Measurements from ENCODE around the gene KRTAP10-3.

DNA sequence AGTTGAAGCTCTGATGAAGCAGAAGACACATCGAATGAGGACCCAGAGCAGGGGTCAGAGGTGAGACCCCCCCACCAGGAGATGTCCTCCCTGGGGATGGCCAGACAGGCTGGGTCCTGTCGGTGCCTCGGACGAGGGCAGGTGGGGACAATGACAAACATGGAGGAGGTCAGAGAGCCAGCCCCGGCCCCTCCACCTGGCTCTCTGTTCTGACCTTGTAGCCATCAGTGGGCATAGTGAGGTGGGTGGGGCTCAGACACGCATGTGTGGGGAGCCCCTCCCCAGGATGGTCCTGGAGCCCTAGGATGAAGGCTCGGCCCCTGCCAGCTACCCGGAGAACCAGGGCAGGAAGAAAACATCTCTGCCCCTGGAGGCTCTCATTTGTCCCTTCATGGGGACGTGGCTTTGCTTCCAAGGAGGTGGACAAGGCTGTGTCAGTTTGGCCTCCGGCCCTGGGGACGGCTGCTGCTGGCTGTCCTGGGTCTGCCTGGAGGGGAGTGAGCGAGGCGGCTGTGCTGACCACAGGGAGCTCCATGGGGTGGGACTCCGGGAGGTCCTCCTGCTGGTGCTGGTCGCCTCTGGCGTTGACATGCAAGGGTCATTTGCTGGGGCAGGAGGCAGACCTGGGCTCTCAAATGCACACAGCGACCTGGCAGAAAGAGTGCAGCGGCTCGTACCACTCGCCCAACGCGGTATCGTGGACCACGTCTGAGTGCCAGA is 31.2 kb upstream of the KRTAP10-3 start:
- TF ChIP-seq MEF2A (IDR thresholded peaks at IDR 0.05; ENCODE audit: borderline replicate concordance, low read depth) (no peak), EZH2phosphoT487 (IDR thresholded peaks at IDR 0.05; ENCODE audit: borderline replicate concordance, low read depth) (no peak), YY1 (IDR thresholded peaks at IDR 0.05; ENCODE audit: low read depth) (no peak)
- TF ChIP-seq, protein P1, sequence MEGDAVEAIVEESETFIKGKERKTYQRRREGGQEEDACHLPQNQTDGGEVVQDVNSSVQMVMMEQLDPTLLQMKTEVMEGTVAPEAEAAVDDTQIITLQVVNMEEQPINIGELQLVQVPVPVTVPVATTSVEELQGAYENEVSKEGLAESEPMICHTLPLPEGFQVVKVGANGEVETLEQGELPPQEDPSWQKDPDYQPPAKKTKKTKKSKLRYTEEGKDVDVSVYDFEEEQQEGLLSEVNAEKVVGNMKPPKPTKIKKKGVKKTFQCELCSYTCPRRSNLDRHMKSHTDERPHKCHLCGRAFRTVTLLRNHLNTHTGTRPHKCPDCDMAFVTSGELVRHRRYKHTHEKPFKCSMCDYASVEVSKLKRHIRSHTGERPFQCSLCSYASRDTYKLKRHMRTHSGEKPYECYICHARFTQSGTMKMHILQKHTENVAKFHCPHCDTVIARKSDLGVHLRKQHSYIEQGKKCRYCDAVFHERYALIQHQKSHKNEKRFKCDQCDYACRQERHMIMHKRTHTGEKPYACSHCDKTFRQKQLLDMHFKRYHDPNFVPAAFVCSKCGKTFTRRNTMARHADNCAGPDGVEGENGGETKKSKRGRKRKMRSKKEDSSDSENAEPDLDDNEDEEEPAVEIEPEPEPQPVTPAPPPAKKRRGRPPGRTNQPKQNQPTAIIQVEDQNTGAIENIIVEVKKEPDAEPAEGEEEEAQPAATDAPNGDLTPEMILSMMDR (IDR thresholded peaks at IDR 0.05): no peak

Data from SK-N-SH (cell line).